Measurements from ENCODE around the gene GRM3. TPM values are rescaled to one million over a fixed set of nuclear protein-coding genes. Genes with fewer than 3 reads are reported as not detected.
"Not testable (repeated sequence)": the region's sequence is repeated elsewhere in the genome, so short reads cannot be mapped to it uniquely, and the experiment has no call there.

The GRM3 gene
- total RNA-seq, 2 experiments from 2014 or later: not detected

DNA sequence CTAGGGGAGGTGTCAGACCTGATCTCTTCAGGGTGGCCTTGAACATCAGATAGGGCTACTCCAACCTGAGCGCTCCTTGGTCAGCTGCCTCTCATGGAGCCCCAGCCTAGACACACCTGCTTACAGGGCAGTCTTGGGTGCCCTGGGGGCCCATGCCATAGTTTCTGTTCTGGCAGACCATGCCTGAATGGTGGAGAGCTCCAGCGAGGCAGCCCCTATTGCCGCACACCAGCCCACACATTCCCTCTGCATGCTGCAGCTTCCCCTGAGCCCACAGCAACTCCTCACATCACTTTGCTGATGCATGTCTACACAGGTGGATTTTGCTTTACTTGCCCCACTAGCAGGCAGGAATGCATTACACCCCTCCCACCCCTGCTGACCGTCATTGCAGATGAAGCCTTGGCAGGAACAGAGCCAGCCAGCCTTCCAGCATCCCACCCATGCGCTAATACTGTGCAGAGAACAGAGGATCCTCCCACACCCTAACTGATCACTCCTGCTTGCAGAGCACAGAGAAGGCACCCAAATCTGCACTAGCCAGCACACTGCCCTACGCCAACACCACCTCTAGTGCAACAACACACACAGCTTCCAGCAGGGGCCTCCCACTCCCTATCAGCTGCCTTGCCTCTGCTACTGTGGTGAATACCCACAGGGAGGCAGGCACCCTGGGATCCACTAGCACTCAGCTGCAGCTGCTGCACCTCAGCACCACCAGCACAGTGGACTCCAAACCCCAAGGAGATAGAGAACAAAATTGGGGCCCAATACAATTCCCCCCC lies 43.0 kb upstream of the GRM3 start:
- no peak overlapping the region for H3K4me3 ChIP-seq (ENCODE audit: low read length)
- Mint-ChIP-seq H3K36me3 (ENCODE audit: low read depth) (no peaks in the 10 kb centered on the region), H3K4me1 (ENCODE audit: low read depth) (no peaks in the 10 kb centered on the region), H3K27ac (no peak overlapping the region), H3K4me3 (no peak overlapping the region), H3K27me3 (no peaks in the 10 kb centered on the region), H3K9me3 (peaks cover 6% of the 10 kb centered on the region)
- no peak overlapping the region for H3K27ac ChIP-seq (ENCODE audit: low read depth in 1 of 2, low read length in 2 of 2)
- ChIA-PET CTCF (no interaction called here), POLR2A (no interaction called here)
- no peaks in the 10 kb centered on the region for H3K36me3 ChIP-seq (ENCODE audit: insufficient read depth, low read length)
- DNase-seq: no peak
- H3K27me3 ChIP-seq (ENCODE audit: control insufficient read depth in 1 of 2, insufficient read depth in 2 of 2, low read length in 2 of 2): no peaks in the 10 kb centered on the region
- TF ChIP-seq, protein P1, sequence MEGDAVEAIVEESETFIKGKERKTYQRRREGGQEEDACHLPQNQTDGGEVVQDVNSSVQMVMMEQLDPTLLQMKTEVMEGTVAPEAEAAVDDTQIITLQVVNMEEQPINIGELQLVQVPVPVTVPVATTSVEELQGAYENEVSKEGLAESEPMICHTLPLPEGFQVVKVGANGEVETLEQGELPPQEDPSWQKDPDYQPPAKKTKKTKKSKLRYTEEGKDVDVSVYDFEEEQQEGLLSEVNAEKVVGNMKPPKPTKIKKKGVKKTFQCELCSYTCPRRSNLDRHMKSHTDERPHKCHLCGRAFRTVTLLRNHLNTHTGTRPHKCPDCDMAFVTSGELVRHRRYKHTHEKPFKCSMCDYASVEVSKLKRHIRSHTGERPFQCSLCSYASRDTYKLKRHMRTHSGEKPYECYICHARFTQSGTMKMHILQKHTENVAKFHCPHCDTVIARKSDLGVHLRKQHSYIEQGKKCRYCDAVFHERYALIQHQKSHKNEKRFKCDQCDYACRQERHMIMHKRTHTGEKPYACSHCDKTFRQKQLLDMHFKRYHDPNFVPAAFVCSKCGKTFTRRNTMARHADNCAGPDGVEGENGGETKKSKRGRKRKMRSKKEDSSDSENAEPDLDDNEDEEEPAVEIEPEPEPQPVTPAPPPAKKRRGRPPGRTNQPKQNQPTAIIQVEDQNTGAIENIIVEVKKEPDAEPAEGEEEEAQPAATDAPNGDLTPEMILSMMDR (IDR thresholded peaks at IDR 0.05): no peak
- peaks cover 0 to 27% of the 10 kb centered on the region in 2 experiments for H3K9me3 ChIP-seq (ENCODE audit: control insufficient read depth in 1 of 2, insufficient read depth in 1 of 2, low read length in 2 of 2)
- H3K4me1 ChIP-seq (ENCODE audit: insufficient read depth, low read length): no peaks in the 10 kb centered on the region
- intact Hi-C loops (cut with DNase I, micrococcal nuclease): no loop called here
- no peak for ATAC-seq (ENCODE audit: poor library complexity)

DNA sequence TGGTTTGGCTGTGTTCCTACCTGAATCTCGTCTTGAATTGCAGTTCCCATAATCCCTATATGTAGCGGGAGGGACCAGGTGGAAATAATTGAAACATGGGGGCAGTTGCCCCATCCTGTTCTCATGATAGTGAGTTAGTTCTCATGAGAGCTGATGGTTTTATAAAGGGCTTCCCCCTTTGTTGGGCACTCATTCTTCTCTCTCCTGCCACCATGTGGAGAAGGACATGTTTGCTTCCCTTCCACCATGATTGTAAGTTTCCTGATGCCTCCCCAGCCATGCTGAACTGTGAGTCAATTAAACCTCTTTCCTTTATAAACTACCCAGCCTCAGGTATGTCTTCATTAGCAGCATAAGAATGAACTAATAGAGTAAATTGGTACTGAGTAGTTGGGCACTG lies 28.0 kb upstream of the GRM3 start:
- not testable (repeated sequence) for H3K36me3 Mint-ChIP-seq (ENCODE audit: low read depth)

DNA sequence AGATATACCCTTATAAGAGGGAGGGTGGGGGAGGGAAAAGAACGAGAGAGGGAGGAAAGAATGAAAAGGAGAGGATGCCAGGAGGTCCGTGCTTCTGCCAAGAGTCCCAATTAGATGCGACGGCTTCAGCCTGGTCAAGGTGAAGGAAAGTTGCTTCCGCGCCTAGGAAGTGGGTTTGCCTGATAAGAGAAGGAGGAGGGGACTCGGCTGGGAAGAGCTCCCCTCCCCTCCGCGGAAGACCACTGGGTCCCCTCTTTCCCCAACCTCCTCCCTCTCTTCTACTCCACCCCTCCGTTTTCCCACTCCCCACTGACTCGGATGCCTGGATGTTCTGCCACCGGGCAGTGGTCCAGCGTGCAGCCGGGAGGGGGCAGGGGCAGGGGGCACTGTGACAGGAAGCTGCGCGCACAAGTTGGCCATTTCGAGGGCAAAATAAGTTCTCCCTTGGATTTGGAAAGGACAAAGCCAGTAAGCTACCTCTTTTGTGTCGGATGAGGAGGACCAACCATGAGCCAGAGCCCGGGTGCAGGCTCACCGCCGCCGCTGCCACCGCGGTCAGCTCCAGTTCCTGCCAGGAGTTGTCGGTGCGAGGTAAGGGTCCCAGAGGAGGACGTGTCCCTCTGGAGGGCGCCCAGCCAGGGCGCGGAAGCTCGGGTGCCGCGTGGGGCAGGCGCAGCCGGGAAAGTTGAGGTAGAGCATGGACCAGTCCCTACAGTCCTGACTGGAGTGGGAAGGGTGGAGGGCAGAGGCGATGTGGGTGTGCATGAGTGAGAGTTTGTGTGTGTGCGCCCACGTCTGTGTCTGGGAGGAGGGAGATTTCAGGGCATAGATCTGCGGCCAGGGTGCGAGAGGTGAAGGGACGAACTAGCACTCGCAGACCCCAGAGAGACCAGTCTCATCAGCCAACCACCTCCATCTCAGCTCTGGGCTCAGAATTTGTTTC lies 844 bp downstream of the GRM3 start:
- no peaks in the 10 kb centered on the region for H3K36me3 Mint-ChIP-seq (ENCODE audit: low read depth)
- Histone ChIP-seq H3K4me3 (ENCODE audit: low read length) (no peak overlapping the region), H3K9me3 (ENCODE audit: control insufficient read depth in 1 of 2, insufficient read depth in 1 of 2, low read length in 2 of 2) (peaks cover 0 to 18% of the 10 kb centered on the region in 2 experiments), H3K4me1 (ENCODE audit: insufficient read depth, low read length) (no peaks in the 10 kb centered on the region), H3K27ac (ENCODE audit: low read depth in 1 of 2, low read length in 2 of 2) (no peak overlapping the region), H3K27me3 (ENCODE audit: control insufficient read depth in 1 of 2, insufficient read depth in 2 of 2, low read length in 2 of 2) (peaks cover 16 to 24% of the 10 kb centered on the region in 2 experiments), H3K36me3 (ENCODE audit: insufficient read depth, low read length) (no peaks in the 10 kb centered on the region)
- H3K9me3 Mint-ChIP-seq: no peaks in the 10 kb centered on the region
- DNase-seq (no peak), ATAC-seq (ENCODE audit: poor library complexity) (no peak)
- H3K27me3 Mint-ChIP-seq: peaks cover 41% of the 10 kb centered on the region
- H3K27ac Mint-ChIP-seq: no peak overlapping the region
- no peak overlapping the region for H3K4me3 Mint-ChIP-seq
- intact Hi-C loops (cut with DNase I, micrococcal nuclease): no loop called here
- POLR2A ChIA-PET: no interaction called here
- TF ChIP-seq, protein P1 (IDR thresholded peaks at IDR 0.05): no peak
- CTCF ChIA-PET: no interaction called here
- H3K4me1 Mint-ChIP-seq (ENCODE audit: low read depth): no peaks in the 10 kb centered on the region

More for the DNA sequence above, 28.0 kb upstream of the GRM3 start:
- H3K27me3 ChIP-seq (ENCODE audit: control insufficient read depth in 1 of 2, insufficient read depth in 2 of 2, low read length in 2 of 2); H3K4me1 Mint-ChIP-seq (ENCODE audit: low read depth); H3K9me3 ChIP-seq (ENCODE audit: control insufficient read depth in 1 of 2, insufficient read depth in 1 of 2, low read length in 2 of 2); H3K4me3 Mint-ChIP-seq; intact Hi-C loops (cut with DNase I, micrococcal nuclease); DNase-seq; POLR2A ChIA-PET; H3K27ac Mint-ChIP-seq; CTCF ChIA-PET; H3K4me1 ChIP-seq (ENCODE audit: insufficient read depth, low read length); H3K36me3 ChIP-seq (ENCODE audit: insufficient read depth, low read length); H3K4me3 ChIP-seq (ENCODE audit: low read length); H3K27me3 Mint-ChIP-seq; H3K27ac ChIP-seq (ENCODE audit: low read depth in 1 of 2, low read length in 2 of 2); ATAC-seq (ENCODE audit: poor library complexity): not testable (repeated sequence)
- peaks cover 13% of the 10 kb centered on the region for H3K9me3 Mint-ChIP-seq

Data from CD4-positive, alpha-beta T cell (primary cell).